ENCODE results near the gene SYNRG.

SYNRG gene

DNA sequence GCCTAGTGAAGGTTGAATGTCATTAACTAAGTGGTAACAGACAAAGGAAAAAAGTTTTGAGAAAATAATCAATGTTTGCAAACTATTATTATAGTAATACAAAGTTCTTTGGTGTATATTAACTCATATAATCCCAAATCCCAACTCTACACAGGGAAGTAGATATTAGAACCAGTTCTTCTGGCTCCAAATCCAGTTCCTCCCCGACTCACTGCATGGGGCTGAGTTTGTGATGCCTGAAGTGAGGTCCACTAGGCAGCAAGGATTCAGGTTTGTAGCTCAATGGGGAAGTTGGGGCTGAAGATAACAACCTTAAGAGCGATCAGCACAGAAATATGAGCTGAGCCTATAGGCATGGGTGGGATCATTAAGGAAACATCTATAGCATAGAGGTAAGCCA lies 5.6 kb upstream of the SYNRG start:
- TF ChIP-seq EP300 (IDR thresholded peaks at IDR 0.05; ENCODE audit: borderline replicate concordance) (no peak), FOXM1 (IDR thresholded peaks at IDR 0.05; ENCODE audit: borderline replicate concordance, low read depth) (no peak), TAF1 (IDR thresholded peaks at IDR 0.05; ENCODE audit: low read depth) (no peak)

DNA sequence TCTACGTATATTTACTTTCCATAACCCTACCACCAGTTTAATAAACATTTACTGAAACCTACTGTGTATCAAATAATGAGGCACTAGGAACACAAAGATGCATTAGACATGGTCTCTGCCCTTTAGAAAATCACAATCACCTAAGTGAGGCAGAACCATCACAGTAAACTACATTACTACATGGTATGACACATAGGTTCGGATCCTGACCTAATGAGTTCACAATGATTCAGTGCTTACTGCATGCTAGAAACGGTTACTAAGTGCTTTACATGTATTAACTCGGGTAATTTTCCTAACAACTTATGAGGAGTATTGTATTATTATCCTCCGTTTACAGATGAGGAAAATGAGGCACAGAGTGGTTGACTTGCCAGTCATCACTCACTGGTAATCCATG lies 5.2 kb upstream of the SYNRG start:
- no peak for TF ChIP-seq ZBTB7A (IDR thresholded peaks at IDR 0.05; ENCODE audit: low read depth)
- TF ChIP-seq, protein P1, sequence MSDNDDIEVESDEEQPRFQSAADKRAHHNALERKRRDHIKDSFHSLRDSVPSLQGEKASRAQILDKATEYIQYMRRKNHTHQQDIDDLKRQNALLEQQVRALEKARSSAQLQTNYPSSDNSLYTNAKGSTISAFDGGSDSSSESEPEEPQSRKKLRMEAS (IDR thresholded peaks at IDR 0.05): no peak
- TF ChIP-seq, protein P2, sequence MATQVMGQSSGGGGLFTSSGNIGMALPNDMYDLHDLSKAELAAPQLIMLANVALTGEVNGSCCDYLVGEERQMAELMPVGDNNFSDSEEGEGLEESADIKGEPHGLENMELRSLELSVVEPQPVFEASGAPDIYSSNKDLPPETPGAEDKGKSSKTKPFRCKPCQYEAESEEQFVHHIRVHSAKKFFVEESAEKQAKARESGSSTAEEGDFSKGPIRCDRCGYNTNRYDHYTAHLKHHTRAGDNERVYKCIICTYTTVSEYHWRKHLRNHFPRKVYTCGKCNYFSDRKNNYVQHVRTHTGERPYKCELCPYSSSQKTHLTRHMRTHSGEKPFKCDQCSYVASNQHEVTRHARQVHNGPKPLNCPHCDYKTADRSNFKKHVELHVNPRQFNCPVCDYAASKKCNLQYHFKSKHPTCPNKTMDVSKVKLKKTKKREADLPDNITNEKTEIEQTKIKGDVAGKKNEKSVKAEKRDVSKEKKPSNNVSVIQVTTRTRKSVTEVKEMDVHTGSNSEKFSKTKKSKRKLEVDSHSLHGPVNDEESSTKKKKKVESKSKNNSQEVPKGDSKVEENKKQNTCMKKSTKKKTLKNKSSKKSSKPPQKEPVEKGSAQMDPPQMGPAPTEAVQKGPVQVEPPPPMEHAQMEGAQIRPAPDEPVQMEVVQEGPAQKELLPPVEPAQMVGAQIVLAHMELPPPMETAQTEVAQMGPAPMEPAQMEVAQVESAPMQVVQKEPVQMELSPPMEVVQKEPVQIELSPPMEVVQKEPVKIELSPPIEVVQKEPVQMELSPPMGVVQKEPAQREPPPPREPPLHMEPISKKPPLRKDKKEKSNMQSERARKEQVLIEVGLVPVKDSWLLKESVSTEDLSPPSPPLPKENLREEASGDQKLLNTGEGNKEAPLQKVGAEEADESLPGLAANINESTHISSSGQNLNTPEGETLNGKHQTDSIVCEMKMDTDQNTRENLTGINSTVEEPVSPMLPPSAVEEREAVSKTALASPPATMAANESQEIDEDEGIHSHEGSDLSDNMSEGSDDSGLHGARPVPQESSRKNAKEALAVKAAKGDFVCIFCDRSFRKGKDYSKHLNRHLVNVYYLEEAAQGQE (IDR thresholded peaks at IDR 0.05; ENCODE audit: low read depth): no peak
- TF ChIP-seq, protein P3, sequence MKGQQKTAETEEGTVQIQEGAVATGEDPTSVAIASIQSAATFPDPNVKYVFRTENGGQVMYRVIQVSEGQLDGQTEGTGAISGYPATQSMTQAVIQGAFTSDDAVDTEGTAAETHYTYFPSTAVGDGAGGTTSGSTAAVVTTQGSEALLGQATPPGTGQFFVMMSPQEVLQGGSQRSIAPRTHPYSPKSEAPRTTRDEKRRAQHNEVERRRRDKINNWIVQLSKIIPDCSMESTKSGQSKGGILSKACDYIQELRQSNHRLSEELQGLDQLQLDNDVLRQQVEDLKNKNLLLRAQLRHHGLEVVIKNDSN (IDR thresholded peaks at IDR 0.05): no peak
- no peak for TF ChIP-seq EP300 (IDR thresholded peaks at IDR 0.05; ENCODE audit: borderline replicate concordance)
- TF ChIP-seq CEBPB (IDR thresholded peaks at IDR 0.05): no peak
- TF ChIP-seq TEAD4 (IDR thresholded peaks at IDR 0.05): no peak
- no peak for TF ChIP-seq TAF1 (IDR thresholded peaks at IDR 0.05; ENCODE audit: low read depth)
- TF ChIP-seq YY1 (IDR thresholded peaks at IDR 0.05; ENCODE audit: low read depth): no peak
- TF ChIP-seq EGR1 (IDR thresholded peaks at IDR 0.05): no peak
- TF ChIP-seq TCF12 (IDR thresholded peaks at IDR 0.05; ENCODE audit: low read depth): no peak
- no peak for TF ChIP-seq CREB1 (IDR thresholded peaks at IDR 0.05; ENCODE audit: low read depth)
- no peak for TF ChIP-seq RAD21 (IDR thresholded peaks at IDR 0.05; ENCODE audit: low read depth)
- no peak for TF ChIP-seq FOXM1 (IDR thresholded peaks at IDR 0.05; ENCODE audit: borderline replicate concordance, low read depth)
- no peak for TF ChIP-seq NFIC (IDR thresholded peaks at IDR 0.05)

DNA sequence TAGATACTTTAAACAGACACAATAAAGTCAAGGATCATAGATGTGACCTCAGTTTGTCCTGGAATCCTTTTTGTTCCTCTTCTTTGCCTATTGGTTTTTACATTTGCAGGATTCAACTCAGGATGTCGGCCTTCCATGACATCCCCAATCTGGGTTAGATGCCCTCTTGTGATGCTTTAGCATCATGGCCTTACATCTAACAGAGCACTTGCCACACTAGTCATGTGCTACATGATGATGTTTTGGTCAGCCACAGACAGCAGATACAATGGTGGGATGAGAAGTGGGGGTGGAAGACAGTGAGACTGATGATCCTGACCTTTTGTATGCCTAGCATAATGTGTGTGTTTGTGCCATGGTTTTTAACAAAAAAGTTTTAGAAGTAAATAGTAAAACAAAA lies 1.8 kb upstream of the SYNRG start:
- no peak for TF ChIP-seq EP300 (IDR thresholded peaks at IDR 0.05; ENCODE audit: borderline replicate concordance)
- TF ChIP-seq CREB1 (IDR thresholded peaks at IDR 0.05; ENCODE audit: low read depth): no peak
- no peak for TF ChIP-seq YY1 (IDR thresholded peaks at IDR 0.05; ENCODE audit: low read depth)
- TF ChIP-seq EGR1 (IDR thresholded peaks at IDR 0.05): no peak
- TF ChIP-seq FOXM1 (IDR thresholded peaks at IDR 0.05; ENCODE audit: borderline replicate concordance, low read depth): no peak
- TF ChIP-seq RAD21 (IDR thresholded peaks at IDR 0.05; ENCODE audit: low read depth): no peak
- TF ChIP-seq TEAD4 (IDR thresholded peaks at IDR 0.05): no peak
- no peak for TF ChIP-seq TCF12 (IDR thresholded peaks at IDR 0.05; ENCODE audit: low read depth)
- TF ChIP-seq, protein P3 (IDR thresholded peaks at IDR 0.05): no peak
- TF ChIP-seq ZBTB7A (IDR thresholded peaks at IDR 0.05; ENCODE audit: low read depth): no peak
- TF ChIP-seq, protein P2 (IDR thresholded peaks at IDR 0.05; ENCODE audit: low read depth): no peak
- no peak for TF ChIP-seq CEBPB (IDR thresholded peaks at IDR 0.05)
- TF ChIP-seq, protein P1 (IDR thresholded peaks at IDR 0.05): no peak
- TF ChIP-seq NFIC (IDR thresholded peaks at IDR 0.05): no peak
- no peak for TF ChIP-seq TAF1 (IDR thresholded peaks at IDR 0.05; ENCODE audit: low read depth)

DNA sequence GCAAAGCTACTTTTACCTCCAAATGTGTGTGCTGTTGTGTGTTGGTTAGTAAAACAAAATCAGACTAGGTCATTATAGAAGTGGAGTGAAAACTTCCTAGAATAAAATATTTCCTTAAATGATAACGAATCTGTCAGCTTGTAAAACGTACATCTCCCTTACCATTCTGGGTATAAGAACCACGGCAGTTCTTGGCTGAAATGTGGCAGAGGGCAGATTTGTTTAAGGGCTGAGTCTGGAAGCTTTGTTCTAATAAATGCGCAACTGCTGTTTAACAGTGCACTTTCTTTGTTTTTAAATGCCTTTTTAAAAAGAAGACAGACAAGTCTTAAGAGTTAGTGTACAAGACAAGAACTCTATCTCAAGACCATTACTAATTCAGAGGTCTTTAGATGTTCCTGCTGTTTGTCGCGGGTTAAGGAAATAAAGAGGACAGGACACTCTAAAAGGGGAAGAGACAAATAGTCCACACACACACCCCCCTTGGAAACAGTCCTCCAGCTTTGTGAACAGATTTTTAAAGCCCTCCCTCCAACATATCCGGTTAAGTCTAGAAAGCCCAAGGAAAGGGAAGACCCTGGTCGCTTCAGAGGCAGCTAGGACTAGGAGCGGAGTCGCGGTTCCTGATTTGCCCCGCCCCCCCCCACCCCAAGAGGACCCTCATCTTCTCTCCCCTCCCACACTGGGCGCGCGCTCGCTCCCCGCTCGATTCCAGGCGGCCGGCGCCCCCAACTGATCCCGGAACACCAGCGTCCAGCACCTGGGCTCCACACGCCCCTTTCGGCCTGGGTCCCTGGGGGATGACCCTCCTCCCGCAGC lies 658 bp downstream of the SYNRG start:
- TF ChIP-seq TCF12 (IDR thresholded peaks at IDR 0.05; ENCODE audit: low read depth): no peak
- TF ChIP-seq, protein P3 (IDR thresholded peaks at IDR 0.05): no peak
- no peak for TF ChIP-seq NFIC (IDR thresholded peaks at IDR 0.05)
- TF ChIP-seq TEAD4 (IDR thresholded peaks at IDR 0.05): no peak
- TF ChIP-seq CREB1 (IDR thresholded peaks at IDR 0.05; ENCODE audit: low read depth): no peak

DNA sequence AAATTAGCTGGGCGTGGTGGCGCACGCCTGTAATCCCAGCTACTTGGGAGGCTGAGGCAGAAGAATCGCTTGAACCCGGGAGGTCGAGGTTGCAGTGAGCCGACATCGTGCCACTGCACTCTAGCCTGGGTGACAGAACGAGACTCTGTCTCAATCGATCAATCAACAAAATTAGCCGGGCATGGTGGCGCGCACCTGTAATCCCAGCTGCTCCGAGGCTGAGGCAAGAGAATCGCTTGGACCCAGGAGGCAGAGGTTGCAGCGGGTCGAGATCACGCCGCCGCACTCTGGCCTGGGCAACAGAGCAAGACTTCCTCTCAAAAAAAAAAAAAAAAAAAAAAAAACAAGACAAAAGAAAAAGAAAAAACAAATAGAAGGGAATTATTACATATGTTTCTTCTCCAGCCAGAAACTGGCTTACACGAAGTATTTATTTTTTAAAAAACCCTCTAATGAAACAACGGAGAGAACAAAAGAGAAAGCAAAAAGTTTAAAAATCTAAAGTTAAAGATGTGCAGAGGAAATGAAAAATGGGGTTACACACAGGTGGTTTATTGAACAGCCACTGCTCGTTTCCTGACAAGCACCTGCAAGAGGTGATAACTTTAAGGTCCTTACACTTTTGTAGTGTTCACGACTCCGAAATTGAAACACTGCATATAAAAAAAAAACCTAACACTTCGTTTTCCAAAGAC lies 1.4 kb downstream of the SYNRG start:
- TF ChIP-seq, protein P2 (IDR thresholded peaks at IDR 0.05; ENCODE audit: low read depth): no peak
- TF ChIP-seq, protein P1 (IDR thresholded peaks at IDR 0.05): no peak
- no peak for TF ChIP-seq NFIC (IDR thresholded peaks at IDR 0.05)
- no peak for TF ChIP-seq TAF1 (IDR thresholded peaks at IDR 0.05; ENCODE audit: low read depth)
- TF ChIP-seq YY1 (IDR thresholded peaks at IDR 0.05; ENCODE audit: low read depth): no peak
- no peak for TF ChIP-seq CREB1 (IDR thresholded peaks at IDR 0.05; ENCODE audit: low read depth)
- no peak for TF ChIP-seq TCF12 (IDR thresholded peaks at IDR 0.05; ENCODE audit: low read depth)
- TF ChIP-seq EGR1 (IDR thresholded peaks at IDR 0.05): no peak
- no peak for TF ChIP-seq FOXM1 (IDR thresholded peaks at IDR 0.05; ENCODE audit: borderline replicate concordance, low read depth)
- no peak for TF ChIP-seq ZBTB7A (IDR thresholded peaks at IDR 0.05; ENCODE audit: low read depth)
- TF ChIP-seq TEAD4 (IDR thresholded peaks at IDR 0.05): no peak
- no peak for TF ChIP-seq RAD21 (IDR thresholded peaks at IDR 0.05; ENCODE audit: low read depth)
- TF ChIP-seq, protein P3 (IDR thresholded peaks at IDR 0.05): no peak
- no peak for TF ChIP-seq EP300 (IDR thresholded peaks at IDR 0.05; ENCODE audit: borderline replicate concordance)
- TF ChIP-seq CEBPB (IDR thresholded peaks at IDR 0.05): no peak
